HG03196 (cell line): ENCODE data around the gene KRTAP10-12.

Experiments
- ATAC-seq: cut with Tn5 transposase; IDR thresholded peaks from one replicate; pipeline ENCODE4 v1.9.1; 2021; ENCODE audit not compliant: unreplicated experiment

KRTAP10-12 gene

DNA sequence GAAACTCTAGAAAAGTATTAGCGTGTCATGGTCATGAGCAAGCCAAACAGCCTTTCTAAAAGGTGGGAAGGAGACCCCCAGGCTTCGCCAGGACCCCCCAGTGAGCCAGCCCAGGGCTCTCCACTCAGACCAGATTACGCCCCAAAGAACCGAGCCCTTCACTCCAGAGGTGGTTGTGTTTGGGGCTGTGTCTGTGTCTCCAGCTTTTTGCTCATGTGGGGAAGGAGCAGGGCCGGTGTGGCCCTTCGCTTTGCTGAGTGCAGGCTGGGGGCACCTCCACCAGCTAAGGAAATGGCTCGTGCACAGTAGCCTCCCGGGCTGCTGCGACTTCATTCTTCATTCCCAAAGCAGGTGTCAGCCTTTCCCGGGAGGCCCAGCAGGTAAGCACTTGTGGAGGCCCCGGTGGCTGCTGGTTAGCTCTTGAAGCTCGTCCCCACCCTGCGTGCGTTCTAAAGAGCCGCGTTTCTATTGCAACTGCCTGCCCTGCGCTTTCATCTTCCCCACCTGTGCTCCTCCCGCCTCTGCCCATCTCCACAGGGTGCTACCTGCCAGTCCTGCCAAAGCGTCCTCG lies 13.9 kb downstream of the KRTAP10-12 start:
- ATAC-seq, result no peak

- no peak for ATAC-seq
These were observed 14.6 kb downstream of the KRTAP10-12 start, which contains the start of gene TSPEAR for GRCh38 chr21:44711327-44712202. Gene TSPEAR (minus strand): TSS chr21:44711572. CDS start chr21:44711514, 58 bp downstream.

GRCh38 chr21:44712203-44713028 lies 15.4 kb downstream of the KRTAP10-12 start:
- no peak for ATAC-seq

- no peak for ATAC-seq
These were observed 16.2 kb downstream of the KRTAP10-12 start for GRCh38 chr21:44713130-44713529.

DNA sequence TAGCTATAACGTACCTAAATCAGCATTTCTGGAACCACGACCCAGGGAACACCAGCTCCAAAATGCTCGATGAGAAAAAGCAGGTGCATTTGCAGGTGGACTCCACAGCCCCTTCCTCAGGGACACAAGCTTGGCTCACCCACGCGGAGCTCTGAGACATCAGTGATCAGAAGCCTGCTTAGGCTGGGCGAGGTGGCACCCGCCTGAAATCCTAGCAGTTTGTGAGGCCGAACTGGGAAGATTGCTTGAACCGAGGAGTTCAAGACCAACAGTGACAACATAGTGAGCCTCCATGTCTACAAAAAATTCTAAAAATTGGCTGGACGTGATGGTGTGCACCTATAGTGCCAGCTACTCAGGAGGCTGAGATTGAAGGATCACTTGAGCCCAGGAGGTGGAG lies 16.9 kb downstream of the KRTAP10-12 start:
- ATAC-seq, result no peak

DNA sequence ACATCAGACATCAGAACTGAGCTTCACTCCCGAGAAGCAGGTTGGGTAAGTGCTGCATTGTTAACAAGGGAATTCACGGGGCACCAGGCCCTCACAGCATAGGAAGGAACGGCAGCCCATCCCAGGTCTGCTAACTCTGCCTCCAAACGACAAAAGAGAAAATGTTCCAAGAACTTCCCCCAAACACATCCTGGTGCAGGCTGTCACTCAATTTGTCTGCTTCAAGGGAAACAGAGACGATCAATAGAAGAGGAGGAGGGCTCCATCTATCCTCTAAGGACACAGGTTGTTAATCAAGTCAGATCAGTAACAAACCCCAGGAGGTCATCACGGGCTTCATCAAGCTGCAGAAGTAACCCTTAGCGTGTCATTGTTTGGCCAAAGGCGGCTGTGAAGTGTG lies 17.9 kb downstream of the KRTAP10-12 start:
- no peak for ATAC-seq

- ATAC-seq, result no peak
These were observed 20.0 kb downstream of the KRTAP10-12 start for GRCh38 chr21:44716984-44717383.

DNA sequence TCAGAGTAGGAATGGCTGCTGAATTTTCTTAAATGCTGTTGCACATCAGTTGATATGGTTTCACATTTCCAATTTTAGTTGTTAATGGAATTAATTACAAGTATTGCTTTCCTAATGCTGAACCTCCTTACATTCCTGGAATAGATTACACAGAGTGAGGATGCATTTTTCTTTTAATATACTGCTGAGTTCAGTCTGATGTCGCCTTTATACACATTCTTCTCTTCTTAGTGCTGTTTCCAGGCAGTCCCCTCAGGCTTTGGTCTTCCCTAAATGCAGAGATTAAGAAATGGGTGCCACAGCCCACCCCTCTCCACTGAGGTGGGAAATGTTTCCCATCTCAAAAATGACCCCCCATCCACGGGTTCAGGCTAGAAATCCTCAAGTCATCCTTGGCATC lies 21.1 kb downstream of the KRTAP10-12 start:
- ATAC-seq, result no peak

DNA sequence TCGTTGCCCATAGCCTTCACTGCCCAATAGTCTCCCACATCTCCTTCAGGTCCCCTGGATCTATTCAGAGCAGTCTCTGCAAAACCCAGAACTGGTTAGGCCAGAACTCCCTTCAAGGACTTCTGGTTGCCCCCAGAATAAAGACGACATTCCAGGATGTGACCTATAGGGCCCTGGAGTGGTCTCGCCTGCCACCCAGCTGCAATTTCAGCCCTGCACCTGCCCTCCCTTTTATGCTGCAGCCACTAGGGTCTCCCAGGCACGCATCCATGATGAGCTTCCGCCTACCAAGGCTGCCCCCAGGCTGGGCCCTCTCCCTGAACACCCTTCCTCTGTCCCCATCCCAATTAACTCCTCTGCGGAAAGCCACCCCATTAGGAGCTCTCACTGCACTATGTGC lies 21.6 kb downstream of the KRTAP10-12 start:
- no peak for ATAC-seq

DNA sequence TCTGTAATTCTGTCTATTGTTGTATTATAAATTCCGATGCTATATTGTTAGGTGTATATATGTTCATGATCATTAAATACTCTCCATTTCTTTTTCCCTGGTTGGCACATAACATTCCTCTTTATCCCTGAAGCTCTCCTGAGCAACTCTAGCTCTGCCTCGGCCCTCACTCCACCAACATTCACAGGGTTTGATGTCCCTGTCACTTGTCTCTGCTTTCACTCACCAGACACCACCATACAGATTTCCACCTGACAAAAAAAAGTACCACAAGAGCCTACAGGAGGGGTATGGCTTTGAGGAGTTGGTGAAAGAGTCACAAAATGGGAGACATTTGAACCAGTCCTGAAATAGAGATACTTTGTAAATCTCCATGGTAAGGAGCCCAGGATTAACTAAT lies 23.2 kb downstream of the KRTAP10-12 start:
- no peak for ATAC-seq

GRCh38 chr21:44722731-44723130 lies 25.8 kb downstream of the KRTAP10-12 start:
- ATAC-seq, result no peak

- ATAC-seq, result no peak
These were observed 26.5 kb downstream of the KRTAP10-12 start for GRCh38 chr21:44723177-44724131.

DNA sequence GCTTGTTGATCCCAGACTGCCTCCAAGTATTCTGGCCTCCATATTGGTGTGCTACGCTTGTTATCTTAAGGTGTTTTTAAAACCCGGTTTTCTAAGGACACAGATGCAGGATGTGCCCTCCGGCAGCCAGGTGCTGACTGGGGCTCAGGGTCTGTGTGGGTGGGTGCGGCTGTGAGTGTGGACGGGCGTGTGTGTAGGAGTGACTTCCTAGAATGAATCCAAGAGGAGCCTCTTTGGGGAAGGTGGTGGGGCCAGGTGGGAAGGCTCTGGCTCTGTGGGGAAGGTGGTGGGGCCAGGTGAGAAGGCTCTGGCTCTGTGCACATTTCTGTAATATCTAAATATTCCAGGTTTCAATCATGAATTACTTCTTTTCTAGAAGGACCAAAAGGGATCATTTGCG lies 27.2 kb downstream of the KRTAP10-12 start:
- no peak for ATAC-seq

GRCh38 chr21:44724926-44725325 lies 28.0 kb downstream of the KRTAP10-12 start:
- no peak for ATAC-seq

DNA sequence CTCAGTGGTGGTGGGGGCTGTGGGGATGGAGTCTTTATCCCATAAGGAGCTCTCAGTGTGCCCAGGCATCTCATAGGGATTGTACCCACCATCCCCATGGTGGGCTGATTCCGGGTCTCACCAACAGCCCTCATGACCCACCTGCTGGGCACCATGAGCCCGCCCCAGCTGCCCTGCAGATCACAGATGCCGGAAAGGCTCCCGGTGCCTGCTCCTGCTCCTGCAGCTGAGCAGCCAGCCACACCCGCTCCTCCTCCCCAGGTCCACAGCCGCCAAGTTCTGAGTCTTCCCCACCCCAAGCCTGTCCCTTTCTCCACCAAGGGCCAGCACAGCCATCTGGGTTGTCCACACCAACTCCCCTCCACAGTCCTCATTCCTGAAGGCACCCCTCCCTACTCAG lies 29.9 kb downstream of the KRTAP10-12 start:
- no peak for ATAC-seq

GRCh38 chr21:44727321-44727720 lies 30.3 kb downstream of the KRTAP10-12 start:
- ATAC-seq, result no peak

GRCh38 chr21:44727757-44728156 lies 30.8 kb downstream of the KRTAP10-12 start:
- ATAC-seq, result no peak

GRCh38 chr21:44728716-44729115 lies 31.7 kb downstream of the KRTAP10-12 start:
- ATAC-seq, result no peak

- no peak for ATAC-seq
These were observed 32.5 kb downstream of the KRTAP10-12 start for GRCh38 chr21:44729336-44730027.

- no peak for ATAC-seq
These were observed 33.0 kb downstream of the KRTAP10-12 start for GRCh38 chr21:44730028-44730395.
